ENCODE data around the gene NRIP3.

GRCh38 chr11:9038541-9038940, 34.7 kb upstream of the NRIP3 start:
- TF ChIP-seq, protein P1, sequence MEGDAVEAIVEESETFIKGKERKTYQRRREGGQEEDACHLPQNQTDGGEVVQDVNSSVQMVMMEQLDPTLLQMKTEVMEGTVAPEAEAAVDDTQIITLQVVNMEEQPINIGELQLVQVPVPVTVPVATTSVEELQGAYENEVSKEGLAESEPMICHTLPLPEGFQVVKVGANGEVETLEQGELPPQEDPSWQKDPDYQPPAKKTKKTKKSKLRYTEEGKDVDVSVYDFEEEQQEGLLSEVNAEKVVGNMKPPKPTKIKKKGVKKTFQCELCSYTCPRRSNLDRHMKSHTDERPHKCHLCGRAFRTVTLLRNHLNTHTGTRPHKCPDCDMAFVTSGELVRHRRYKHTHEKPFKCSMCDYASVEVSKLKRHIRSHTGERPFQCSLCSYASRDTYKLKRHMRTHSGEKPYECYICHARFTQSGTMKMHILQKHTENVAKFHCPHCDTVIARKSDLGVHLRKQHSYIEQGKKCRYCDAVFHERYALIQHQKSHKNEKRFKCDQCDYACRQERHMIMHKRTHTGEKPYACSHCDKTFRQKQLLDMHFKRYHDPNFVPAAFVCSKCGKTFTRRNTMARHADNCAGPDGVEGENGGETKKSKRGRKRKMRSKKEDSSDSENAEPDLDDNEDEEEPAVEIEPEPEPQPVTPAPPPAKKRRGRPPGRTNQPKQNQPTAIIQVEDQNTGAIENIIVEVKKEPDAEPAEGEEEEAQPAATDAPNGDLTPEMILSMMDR (IDR thresholded peaks at IDR 0.05; ENCODE audit: low read length): no peak
- no peak for TF ChIP-seq EZH2 (IDR thresholded peaks at IDR 0.05; ENCODE audit: borderline replicate concordance, low read length)
